ENCODE results near the gene FLNC.

The FLNC gene

DNA sequence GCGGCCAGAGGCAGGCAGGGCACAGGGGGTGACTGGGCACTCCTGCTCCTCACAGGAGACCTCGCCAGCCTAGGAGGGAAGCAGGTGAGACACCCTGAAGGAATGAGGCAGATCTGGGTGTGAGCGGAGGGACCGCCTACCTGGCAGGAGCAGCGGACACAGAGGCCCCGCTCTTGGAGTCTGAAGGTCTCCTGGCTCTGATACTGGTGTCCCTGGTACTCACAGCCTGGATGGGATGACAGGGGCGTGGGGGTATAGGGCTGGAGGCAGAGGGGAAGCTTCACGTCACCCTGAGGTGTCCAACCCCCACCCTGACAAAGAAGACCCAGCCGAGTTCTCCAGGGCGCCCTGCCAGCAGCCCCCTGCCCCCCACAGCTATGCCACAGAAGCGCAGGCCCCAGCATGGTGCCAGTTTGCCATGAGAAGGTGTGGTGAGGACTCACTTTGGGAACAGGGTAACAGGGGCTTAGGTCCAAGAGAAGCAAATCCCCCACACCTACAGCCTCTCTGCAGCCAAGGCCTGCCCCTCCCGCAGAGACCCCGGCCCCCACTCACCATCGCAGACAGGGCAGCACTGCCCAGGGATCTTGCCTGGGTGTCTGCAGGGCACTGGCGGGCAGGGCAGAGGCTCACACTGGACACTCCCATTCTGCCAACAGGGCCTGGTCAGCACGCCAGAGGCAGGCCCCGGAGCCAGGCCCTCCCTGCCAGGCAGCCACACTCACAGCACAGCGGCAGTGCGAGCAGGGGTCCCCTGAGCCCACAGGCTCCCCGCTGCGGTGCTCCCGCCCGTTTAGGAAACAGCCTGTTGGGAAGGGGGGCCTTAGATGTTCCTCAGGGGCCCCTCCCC, 63.3 kb downstream of the FLNC start:
- no peak for DNase-seq

- DNase-seq: no peak
Observed at GRCh38 chr7:128894101-128894440, 63.9 kb downstream of the FLNC start.

DNA sequence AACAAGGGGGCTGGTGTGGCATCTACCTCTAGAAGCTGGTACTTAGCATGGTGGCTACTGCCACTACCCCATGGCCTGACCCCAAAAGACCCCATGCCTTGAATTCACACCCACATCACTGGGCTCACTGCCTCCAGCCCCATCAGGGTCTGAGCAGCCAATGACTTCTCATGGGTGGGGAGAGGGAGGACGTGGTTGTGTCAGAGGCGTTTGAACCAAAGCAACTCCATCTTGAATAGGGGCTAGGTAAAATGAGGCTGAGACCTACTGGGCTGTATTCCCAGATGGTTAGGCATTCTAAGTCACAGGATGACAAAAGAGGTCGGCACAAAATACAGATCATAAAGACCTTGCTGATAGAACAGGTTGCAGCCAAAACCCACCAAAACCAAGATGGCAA, 65.1 kb downstream of the FLNC start:
- DNase-seq: no peak

DNA sequence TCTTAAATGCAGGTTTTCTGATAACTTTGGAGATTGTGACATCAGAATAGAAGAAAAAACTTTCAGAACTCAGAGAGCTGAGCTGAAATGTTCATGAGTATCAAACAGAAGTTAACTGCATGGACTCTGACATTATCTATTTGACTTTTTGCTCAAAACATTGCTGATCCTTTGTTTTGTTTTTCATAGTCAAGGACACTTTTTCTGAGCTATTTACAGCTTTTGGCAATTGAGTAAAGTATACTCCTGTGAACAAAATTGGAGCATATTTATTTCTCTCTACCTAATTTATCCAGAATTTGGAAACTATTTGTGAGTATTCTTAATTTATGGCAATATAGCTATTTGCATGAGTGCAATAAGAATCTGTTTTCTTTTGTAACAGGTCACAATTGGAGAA, 69.2 kb downstream of the FLNC start:
- no peak for DNase-seq

- no peak for DNase-seq
Observed at GRCh38 chr7:128900237-128900636, 70.0 kb downstream of the FLNC start.

GRCh38 chr7:128902761-128903585, 72.8 kb downstream of the FLNC start:
- no peak for DNase-seq

- no peak for DNase-seq
Observed at GRCh38 chr7:128903621-128904361, 73.6 kb downstream of the FLNC start.

DNA sequence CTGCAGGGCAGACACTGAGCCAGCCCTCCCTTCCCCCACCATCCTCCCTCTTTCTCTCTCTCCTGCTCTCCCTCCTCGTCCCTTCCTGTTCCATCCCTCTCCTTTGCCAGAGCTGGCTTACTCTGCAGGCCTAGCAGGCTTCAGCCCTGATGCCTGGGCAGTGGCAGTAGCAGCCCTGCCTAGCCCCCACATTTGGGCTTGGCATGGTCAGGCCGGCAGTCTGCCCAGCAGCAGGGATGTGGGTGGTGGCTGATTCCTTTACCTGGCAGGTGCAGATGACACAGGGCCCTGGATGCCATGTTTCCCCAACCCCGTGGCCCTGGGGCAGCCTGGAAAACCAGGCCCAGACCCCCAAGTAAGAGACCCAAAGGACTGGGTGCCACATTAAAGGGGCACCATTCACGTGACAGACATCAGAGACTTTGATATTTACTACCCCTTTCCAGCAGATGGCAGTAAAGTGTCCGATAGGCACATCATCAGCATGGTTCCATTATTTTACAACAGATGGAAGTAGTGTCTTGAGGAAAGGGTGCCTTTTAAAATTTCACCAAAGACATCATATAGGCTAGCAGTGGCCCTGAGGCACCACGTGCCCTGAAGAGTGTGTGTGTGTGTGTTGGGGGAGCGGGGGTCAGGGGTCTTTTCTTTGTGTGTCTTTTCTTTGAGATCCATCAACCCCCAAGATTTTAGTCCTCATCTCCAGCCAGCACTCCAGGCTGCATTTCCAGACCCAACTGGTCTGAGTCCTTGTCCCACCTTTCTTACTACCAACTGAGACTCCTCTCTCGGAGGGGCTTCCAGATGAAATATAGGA, 74.4 kb downstream of the FLNC start:
- DNase-seq: no peak

- no peak for DNase-seq
Observed at GRCh38 chr7:128906001-128906765, 76.0 kb downstream of the FLNC start.

- DNase-seq: no peak
Observed at GRCh38 chr7:128906766-128907559, 76.8 kb downstream of the FLNC start.
